H9 (cell line): Measurements from ENCODE around the gene SPCS1. TPM values are rescaled to one million over a fixed set of nuclear protein-coding genes. Genes with fewer than 3 reads are reported as not detected.

Experiments
- DNase-seq: peaks from one replicate; pipeline ENCODE4 v3.0.0-alpha.2; 2017
- H2AFZ ChIP-seq: one replicate; pipeline ENCODE4 v1.6.1; 2013; ENCODE audit warnings: mild to moderate bottlenecking, low read length, control low read depth, moderate library complexity
- H2AK5ac ChIP-seq: 2 replicates; pipeline ENCODE4 v1.6.1; 2013; ENCODE audit warnings: low read length, control low read depth, mixed read lengths; ENCODE audit not compliant: insufficient read length
- H2BK120ac ChIP-seq: one replicate; pipeline ENCODE4 v1.6.1; 2013; ENCODE audit warnings: low read depth, mild to moderate bottlenecking, low read length, control low read depth, inconsistent platforms; ENCODE audit not compliant: poor library complexity, severe bottlenecking
- H2BK12ac ChIP-seq: 2 replicates; pipeline ENCODE4 v1.6.1; 2013; ENCODE audit warnings: low read length, control low read depth, mixed read lengths, low read depth; ENCODE audit not compliant: insufficient read length
- H2BK15ac ChIP-seq: 2 replicates; pipeline ENCODE4 v1.6.1; 2013; ENCODE audit warnings: low read depth, low read length, control low read depth
- H2BK20ac ChIP-seq: one replicate; pipeline ENCODE4 v1.6.1; 2013; ENCODE audit warnings: low read depth, mild to moderate bottlenecking, low read length, control low read depth, inconsistent platforms; ENCODE audit not compliant: poor library complexity, severe bottlenecking
- H2BK5ac ChIP-seq: 2 replicates; pipeline ENCODE4 v1.6.1; 2013; ENCODE audit warnings: low read length, control low read depth, mixed read lengths; ENCODE audit not compliant: insufficient read length
- H3K14ac ChIP-seq: 2 replicates; pipeline ENCODE4 v1.6.1; 2013; ENCODE audit warnings: low read length, control low read depth; ENCODE audit not compliant: insufficient read depth
- H3K18ac ChIP-seq: 2 replicates; pipeline ENCODE4 v1.6.1; 2013; ENCODE audit warnings: low read depth, mild to moderate bottlenecking, mixed read lengths, low read length, control low read depth; ENCODE audit not compliant: insufficient read length
- H3K23ac ChIP-seq: 2 replicates; pipeline ENCODE4 v1.6.1; 2013; ENCODE audit warnings: low read length, control low read depth, mixed read lengths, low read depth; ENCODE audit not compliant: insufficient read length
- H3K23me2 ChIP-seq: 2 replicates; pipeline ENCODE4 v1.6.1; 2013; ENCODE audit warnings: low read depth, mild to moderate bottlenecking, mixed read lengths, low read length, control low read depth; ENCODE audit not compliant: insufficient read length, poor library complexity, severe bottlenecking
- H3K27ac ChIP-seq: 2 replicates; pipeline ENCODE4 v1.5.1; 2013; ENCODE audit warnings: low read length, control low read depth, mixed read lengths, low read depth; ENCODE audit not compliant: insufficient read length
- H3K27me3 ChIP-seq: 2 replicates; pipeline ENCODE4 v1.6.1; 2013; ENCODE audit warnings: low read length, control low read depth, inconsistent platforms; ENCODE audit not compliant: insufficient read depth
- H3K4ac ChIP-seq: 2 replicates; pipeline ENCODE4 v1.6.1; 2013; ENCODE audit warnings: low read depth, mild to moderate bottlenecking, control low read depth, inconsistent platforms, low read length, moderate library complexity
- H3K4me1 ChIP-seq: 2 replicates; pipeline ENCODE4 v1.6.1; 2013; ENCODE audit warnings: low read length, control low read depth, inconsistent platforms; ENCODE audit not compliant: insufficient read depth
- H3K4me2 ChIP-seq: 2 replicates; pipeline ENCODE4 v1.6.1; 2013; ENCODE audit warnings: low read length, control low read depth, mixed read lengths; ENCODE audit not compliant: insufficient read length, insufficient read depth
- H3K56ac ChIP-seq: 2 replicates; pipeline ENCODE4 v1.6.1; 2013; ENCODE audit warnings: low read depth, mild to moderate bottlenecking, mixed read lengths, low read length, control low read depth; ENCODE audit not compliant: insufficient read length
- H3K79me1 ChIP-seq: 2 replicates; pipeline ENCODE4 v1.6.1; 2013; ENCODE audit warnings: low read depth, mild to moderate bottlenecking, moderate library complexity, low read length, control low read depth, inconsistent platforms; ENCODE audit not compliant: insufficient read depth, poor library complexity, severe bottlenecking
- H3K79me2 ChIP-seq: 2 replicates; pipeline ENCODE4 v1.6.1; 2013; ENCODE audit warnings: low read length, control low read depth, inconsistent platforms; ENCODE audit not compliant: insufficient read depth
- H3K9ac ChIP-seq: 2 replicates; pipeline ENCODE4 v1.6.1; 2013; ENCODE audit warnings: low read length, control low read depth, mixed read lengths; ENCODE audit not compliant: insufficient read length; ENCODE audit errors: extremely low read depth
- H3K9me3 ChIP-seq: one replicate; pipeline ENCODE4 v1.6.1; 2013; ENCODE audit warnings: low read depth, low read length, inconsistent platforms; ENCODE audit not compliant: control insufficient read depth
- H3T11ph ChIP-seq: one replicate; pipeline ENCODE4 v1.6.1; 2013; ENCODE audit warnings: mild to moderate bottlenecking, low read length, control low read depth, inconsistent platforms
- H4K20me1 ChIP-seq: one replicate; pipeline ENCODE4 v1.6.1; 2013; ENCODE audit not compliant: control insufficient read depth, insufficient read length, insufficient read depth
- H4K5ac ChIP-seq: 2 replicates; pipeline ENCODE4 v1.6.1; 2013; ENCODE audit warnings: low read depth, mild to moderate bottlenecking, mixed read lengths, low read length, control low read depth; ENCODE audit not compliant: insufficient read length
- H4K8ac ChIP-seq: replicated peaks from 2 replicates; pipeline ENCODE4 v1.6.1; 2013; ENCODE audit warnings: low read length, control low read depth, mixed read lengths, low read depth; ENCODE audit not compliant: insufficient read length
- H4K91ac ChIP-seq: 2 replicates; pipeline ENCODE4 v1.6.1; 2013; ENCODE audit warnings: low read depth, mild to moderate bottlenecking, moderate library complexity, mixed read lengths, low read length, control low read depth; ENCODE audit not compliant: insufficient read length
- H3K27ac Mint-ChIP-seq, 3 experiments: 2 replicates in 2 of 3; 3 replicates in 1 of 3; pipeline ENCODE4 v1.8.0; 2020 to 2021; ENCODE audit warnings: mixed read lengths in 3 of 3, mild to moderate bottlenecking in 1 of 3, moderate library complexity in 1 of 3
- H3K27me3 Mint-ChIP-seq: 2 replicates; pipeline ENCODE4 v1.8.0; 2021; ENCODE audit warnings: low read depth, mild to moderate bottlenecking, moderate library complexity, mixed read lengths
- H3K36me3 Mint-ChIP-seq, 3 experiments: 2 replicates in 2 of 3; 3 replicates in 1 of 3; pipeline ENCODE4 v1.8.0; 2020 to 2021; ENCODE audit warnings: low read depth in 3 of 3, mixed read lengths in 3 of 3; ENCODE audit not compliant: insufficient read depth in 1 of 3
- H3K4me1 Mint-ChIP-seq, 2 experiments: 2 replicates each; pipeline ENCODE4 v1.8.0; 2020; ENCODE audit warnings: mixed read lengths in 2 of 2
- H3K4me3 Mint-ChIP-seq, 2 experiments: 2 replicates in 1 of 2; 3 replicates in 1 of 2; pipeline ENCODE4 v1.8.0; 2020 to 2021; ENCODE audit warnings: mild to moderate bottlenecking in 2 of 2, mixed read lengths in 2 of 2, moderate library complexity in 1 of 2
- H3K9me3 Mint-ChIP-seq, 2 experiments: 2 replicates in 1 of 2; 3 replicates in 1 of 2; pipeline ENCODE4 v1.8.0; 2020; ENCODE audit warnings: mild to moderate bottlenecking in 2 of 2, mixed read lengths in 2 of 2, moderate library complexity in 1 of 2
- CTCF ChIP-seq: fragments of 200-600 bp; sonication (generic); conservative IDR thresholded peaks from 3 replicates; pipeline ENCODE4 v1.8.0; 2021; ENCODE audit warnings: antibody characterized with exemption, mild to moderate bottlenecking
- total RNA-seq: library from RNA; stranded (reverse); gene quantifications from 2 replicates; pipeline ENCODE4 v1.2.1, GENCODE V29; 2021

Gene SPCS1
- total RNA-seq, 1 experiment from 2014 or later, result 106 TPM

- no peaks in the 10 kb centered on the region for H3K4me1 Mint-ChIP-seq
- H2BK120ac ChIP-seq, result no peak overlapping the region
- no peak overlapping the region for H3K4ac ChIP-seq
- H3K9ac ChIP-seq, result no peak overlapping the region
- H3K4me1 ChIP-seq, result no peaks in the 10 kb centered on the region
- no peak overlapping the region for H2BK12ac ChIP-seq
- H2BK5ac ChIP-seq, result no peak overlapping the region
- no peaks in the 10 kb centered on the region for H3K79me1 ChIP-seq
- no peaks in the 10 kb centered on the region for H4K20me1 ChIP-seq
- no peak overlapping the region for H2AK5ac ChIP-seq
- H3K27ac Mint-ChIP-seq, result no peak overlapping the region
- H4K8ac ChIP-seq, result no peak overlapping the region
- H3K36me3 Mint-ChIP-seq, result peaks cover 55 to 76% (median 73%) of the 10 kb centered on the region in 3 experiments
- H3K14ac ChIP-seq, result no peak overlapping the region
- H4K91ac ChIP-seq, result no peak overlapping the region
- no peak overlapping the region for H2BK15ac ChIP-seq
- H3K27me3 ChIP-seq, result no peaks in the 10 kb centered on the region
- H3K79me2 ChIP-seq, result no peaks in the 10 kb centered on the region
- no peak overlapping the region for H3K18ac ChIP-seq
- no peak for TF ChIP-seq CTCF
- H4K5ac ChIP-seq, result no peak overlapping the region
- DNase-seq, result no peak
- no peaks in the 10 kb centered on the region for H3K9me3 ChIP-seq
- no peak overlapping the region for H2BK20ac ChIP-seq
- no peak overlapping the region for H3T11ph ChIP-seq
- H3K4me3 Mint-ChIP-seq, result no peak overlapping the region
- no peak overlapping the region for H3K27ac ChIP-seq
- no peaks in the 10 kb centered on the region for H3K27me3 Mint-ChIP-seq
- H3K4me2 ChIP-seq, result no peak overlapping the region
- H3K56ac ChIP-seq, result no peak overlapping the region
- H2AFZ ChIP-seq, result no peak overlapping the region
- H3K9me3 Mint-ChIP-seq, result peaks cover 16 to 18% of the 10 kb centered on the region in 2 experiments
- H3K23ac ChIP-seq, result no peak overlapping the region
- no peaks in the 10 kb centered on the region for H3K23me2 ChIP-seq
Observed at GRCh38 chr3:52730681-52731080, 24.8 kb downstream of the SPCS1 start.
